ENCODE measurements around the gene ITGA11.

GRCh38 chr15:68289621-68290352, 142.2 kb downstream of the ITGA11 start:
- TF ChIP-seq, protein P1, sequence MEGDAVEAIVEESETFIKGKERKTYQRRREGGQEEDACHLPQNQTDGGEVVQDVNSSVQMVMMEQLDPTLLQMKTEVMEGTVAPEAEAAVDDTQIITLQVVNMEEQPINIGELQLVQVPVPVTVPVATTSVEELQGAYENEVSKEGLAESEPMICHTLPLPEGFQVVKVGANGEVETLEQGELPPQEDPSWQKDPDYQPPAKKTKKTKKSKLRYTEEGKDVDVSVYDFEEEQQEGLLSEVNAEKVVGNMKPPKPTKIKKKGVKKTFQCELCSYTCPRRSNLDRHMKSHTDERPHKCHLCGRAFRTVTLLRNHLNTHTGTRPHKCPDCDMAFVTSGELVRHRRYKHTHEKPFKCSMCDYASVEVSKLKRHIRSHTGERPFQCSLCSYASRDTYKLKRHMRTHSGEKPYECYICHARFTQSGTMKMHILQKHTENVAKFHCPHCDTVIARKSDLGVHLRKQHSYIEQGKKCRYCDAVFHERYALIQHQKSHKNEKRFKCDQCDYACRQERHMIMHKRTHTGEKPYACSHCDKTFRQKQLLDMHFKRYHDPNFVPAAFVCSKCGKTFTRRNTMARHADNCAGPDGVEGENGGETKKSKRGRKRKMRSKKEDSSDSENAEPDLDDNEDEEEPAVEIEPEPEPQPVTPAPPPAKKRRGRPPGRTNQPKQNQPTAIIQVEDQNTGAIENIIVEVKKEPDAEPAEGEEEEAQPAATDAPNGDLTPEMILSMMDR (IDR thresholded peaks at IDR 0.05): no peak
- TF ChIP-seq POLR2A (IDR thresholded peaks at IDR 0.05): no peak

Data from ovary (tissue), 3 donors.